ENCODE measurements around the gene SYT13. TPM values are rescaled to one million over a fixed set of nuclear protein-coding genes. Genes with fewer than 3 reads are reported as not detected.

The SYT13 gene
- total RNA-seq, 4 donors from 2014 or later, result 0.19 to 1.3 (median 0.67) TPM; not detected in 1

DNA sequence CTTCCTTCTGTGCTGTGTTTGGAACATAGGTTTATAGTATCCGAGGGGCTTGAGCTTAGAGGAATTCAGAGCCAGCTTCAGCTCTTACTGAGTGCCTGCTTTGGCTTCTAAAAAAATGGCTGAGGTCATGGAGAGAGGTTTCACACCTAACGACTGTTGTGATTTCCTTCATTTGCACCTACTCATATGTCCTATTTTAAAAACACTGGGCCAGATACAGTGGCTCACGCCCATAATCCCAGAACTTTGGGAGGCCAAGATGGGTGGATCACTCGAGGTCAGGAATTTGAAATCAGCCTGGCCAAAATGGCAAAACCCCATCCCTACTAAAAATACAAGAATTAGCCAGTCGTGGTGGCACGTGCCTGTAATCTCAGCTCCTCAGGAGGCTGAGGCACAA lies 38.3 kb upstream of the SYT13 start:
- WGBS, 2 donors (ENCODE audit: low coverage in 1 of 2), result 29 to 45% methylated on average over 1 to 4 of the region's 6 CpGs
- no peak for TF ChIP-seq EP300 (IDR thresholded peaks at IDR 0.05)
- no peak for TF ChIP-seq POLR2AphosphoS5 (IDR thresholded peaks at IDR 0.05)
- H3K27me3 ChIP-seq, result peaks cover 4% of the 10 kb centered on the region
- peaks cover 0 to 16% (median 0%) of the 10 kb centered on the region in 3 donors for H3K4me1 ChIP-seq
- H3K9me3 ChIP-seq, result peaks cover 0 to 9% (median 0%) of the 10 kb centered on the region in 3 donors
- no peak overlapping the region for H3K27ac ChIP-seq
- no peak for ATAC-seq
- H3K4me3 ChIP-seq, result no peak overlapping the region
- no peaks in the 10 kb centered on the region for H3K36me3 ChIP-seq

DNA sequence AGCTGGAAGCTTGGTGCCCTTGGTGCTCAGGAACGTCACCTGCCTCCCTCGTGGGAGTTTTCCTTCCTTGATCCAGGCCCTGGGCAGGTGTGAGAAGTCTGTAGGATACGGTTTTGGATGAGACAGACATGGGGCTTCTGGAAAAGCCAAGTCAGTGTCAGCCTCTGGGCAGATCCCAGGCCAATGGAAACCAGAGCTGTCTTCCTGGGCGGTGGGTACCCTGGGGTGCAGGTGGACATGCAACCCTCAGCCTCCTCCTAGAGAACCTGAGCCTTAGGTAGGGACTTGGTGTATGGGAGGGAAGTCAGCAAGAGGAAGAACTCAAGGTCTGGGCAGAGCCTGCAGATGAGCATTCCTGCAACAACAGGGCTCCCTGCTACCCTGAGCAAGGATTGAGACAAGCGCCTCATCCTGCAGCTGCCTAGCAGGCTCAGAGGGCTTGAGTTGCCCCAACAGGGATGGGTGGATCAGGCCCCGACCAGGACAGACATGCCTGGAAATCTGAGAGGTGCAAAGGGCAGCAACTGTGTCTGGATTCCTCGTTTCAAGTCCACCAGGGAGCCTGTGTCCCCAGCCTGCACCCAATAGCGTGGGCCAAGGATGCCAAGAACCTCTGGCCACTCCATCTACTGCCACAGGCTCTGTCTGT lies 37.6 kb upstream of the SYT13 start:
- no peak for ATAC-seq
- H3K27ac ChIP-seq, result no peak overlapping the region
- no peak overlapping the region for H3K4me3 ChIP-seq
- peaks cover 0 to 9% (median 0%) of the 10 kb centered on the region in 3 donors for H3K9me3 ChIP-seq
- H3K36me3 ChIP-seq, result no peaks in the 10 kb centered on the region
- peaks cover 0 to 16% (median 0%) of the 10 kb centered on the region in 3 donors for H3K4me1 ChIP-seq
- peaks cover 4% of the 10 kb centered on the region for H3K27me3 ChIP-seq
- 83 to 84% methylated on average over 1 to 3 of the region's 8 CpGs for WGBS, 2 donors (ENCODE audit: low coverage in 1 of 2)
- TF ChIP-seq, protein P1, sequence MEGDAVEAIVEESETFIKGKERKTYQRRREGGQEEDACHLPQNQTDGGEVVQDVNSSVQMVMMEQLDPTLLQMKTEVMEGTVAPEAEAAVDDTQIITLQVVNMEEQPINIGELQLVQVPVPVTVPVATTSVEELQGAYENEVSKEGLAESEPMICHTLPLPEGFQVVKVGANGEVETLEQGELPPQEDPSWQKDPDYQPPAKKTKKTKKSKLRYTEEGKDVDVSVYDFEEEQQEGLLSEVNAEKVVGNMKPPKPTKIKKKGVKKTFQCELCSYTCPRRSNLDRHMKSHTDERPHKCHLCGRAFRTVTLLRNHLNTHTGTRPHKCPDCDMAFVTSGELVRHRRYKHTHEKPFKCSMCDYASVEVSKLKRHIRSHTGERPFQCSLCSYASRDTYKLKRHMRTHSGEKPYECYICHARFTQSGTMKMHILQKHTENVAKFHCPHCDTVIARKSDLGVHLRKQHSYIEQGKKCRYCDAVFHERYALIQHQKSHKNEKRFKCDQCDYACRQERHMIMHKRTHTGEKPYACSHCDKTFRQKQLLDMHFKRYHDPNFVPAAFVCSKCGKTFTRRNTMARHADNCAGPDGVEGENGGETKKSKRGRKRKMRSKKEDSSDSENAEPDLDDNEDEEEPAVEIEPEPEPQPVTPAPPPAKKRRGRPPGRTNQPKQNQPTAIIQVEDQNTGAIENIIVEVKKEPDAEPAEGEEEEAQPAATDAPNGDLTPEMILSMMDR (IDR thresholded peaks at IDR 0.05), result no peak
- TF ChIP-seq EP300 (IDR thresholded peaks at IDR 0.05) (no peak), POLR2AphosphoS5 (IDR thresholded peaks at IDR 0.05) (no peak), POLR2A (IDR thresholded peaks at IDR 0.05) (no peak)

DNA sequence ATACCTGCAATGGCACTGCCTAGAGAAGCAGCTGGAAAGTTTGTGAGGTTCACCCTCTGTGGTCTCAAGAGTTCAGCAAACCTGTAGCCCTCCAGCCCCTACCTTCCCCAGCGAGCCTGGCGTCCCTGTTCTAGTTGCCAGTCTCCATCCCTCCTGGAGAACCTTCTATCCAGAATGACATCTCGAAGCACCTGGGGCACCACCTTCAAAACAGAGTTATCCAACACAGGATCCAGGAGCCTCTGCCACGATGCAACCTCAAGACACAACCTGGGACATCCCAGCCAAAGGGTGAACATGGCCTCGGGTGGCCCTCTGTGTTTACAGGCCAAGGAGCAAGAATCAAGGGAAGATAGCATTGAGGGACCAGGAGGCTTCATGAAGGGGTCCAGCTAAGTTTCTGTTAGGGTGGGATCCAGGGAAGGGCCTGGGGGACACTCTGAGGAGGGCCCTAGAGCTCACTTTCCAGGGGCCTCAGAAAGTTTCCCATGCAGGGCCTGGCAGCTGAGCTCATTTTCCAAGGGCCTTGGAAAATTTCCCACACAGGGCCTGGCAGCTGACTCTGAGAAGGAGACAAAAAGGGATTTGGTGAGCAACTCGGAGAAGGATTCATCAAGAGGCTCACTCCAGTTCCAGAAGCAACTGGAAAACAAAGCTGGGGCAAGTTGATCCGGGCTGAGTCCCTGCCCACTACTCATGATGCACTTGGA lies 36.9 kb upstream of the SYT13 start:
- H3K4me3 ChIP-seq, result no peak overlapping the region
- peaks cover 0 to 16% (median 0%) of the 10 kb centered on the region in 3 donors for H3K4me1 ChIP-seq
- H3K27me3 ChIP-seq, result peaks cover 2% of the 10 kb centered on the region
- no peaks in the 10 kb centered on the region for H3K36me3 ChIP-seq
- no peak overlapping the region for H3K27ac ChIP-seq
- TF ChIP-seq POLR2A (IDR thresholded peaks at IDR 0.05) (no peak), POLR2AphosphoS5 (IDR thresholded peaks at IDR 0.05) (no peak), EP300 (IDR thresholded peaks at IDR 0.05) (no peak)
- TF ChIP-seq, protein P1 (IDR thresholded peaks at IDR 0.05), result no peak
- no peak for ATAC-seq
- 0 to 27% methylated on average over 1 to 2 of the region's 7 CpGs for WGBS, 2 donors (ENCODE audit: low coverage in 1 of 2)
- H3K9me3 ChIP-seq, result peaks cover 0 to 9% (median 0%) of the 10 kb centered on the region in 3 donors

DNA sequence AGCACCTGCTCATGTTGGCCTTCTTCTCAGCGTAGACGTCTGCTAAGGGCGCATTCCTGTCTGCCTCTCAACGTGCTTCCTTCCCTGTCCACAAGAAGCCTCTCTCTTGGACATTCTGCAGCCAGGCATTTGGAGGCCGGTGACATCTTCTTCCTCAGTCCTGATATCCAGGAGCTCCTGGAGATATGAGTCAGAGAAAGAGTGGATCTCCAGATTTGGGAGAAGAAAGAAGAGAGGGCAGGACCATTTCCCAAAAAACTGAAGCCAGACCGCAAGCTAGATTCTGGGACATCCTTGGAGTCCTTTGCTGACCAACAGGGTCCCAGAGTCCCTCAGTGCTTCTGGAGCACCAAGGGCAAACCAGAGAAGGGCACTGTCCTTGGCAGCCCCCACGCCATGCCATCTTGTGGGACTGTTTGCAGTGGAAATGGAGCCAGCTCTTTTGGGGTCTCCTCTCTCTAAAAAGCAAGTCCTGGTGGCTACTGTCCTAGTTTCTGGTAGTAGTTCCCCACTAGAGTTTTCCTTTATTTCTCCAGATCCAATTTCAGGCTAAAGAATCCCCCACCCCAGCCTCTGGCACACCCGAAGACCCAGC lies 36.1 kb upstream of the SYT13 start:
- WGBS, 2 donors (ENCODE audit: low coverage in 1 of 2), result 68 to 85% methylated on average over 5 to 8 of the region's 8 CpGs
- Histone ChIP-seq H3K9me3 (peaks cover 0 to 4% (median 0%) of the 10 kb centered on the region in 3 donors), H3K4me1 (peaks cover 0 to 16% (median 0%) of the 10 kb centered on the region in 3 donors), H3K27me3 (no peaks in the 10 kb centered on the region), H3K36me3 (no peaks in the 10 kb centered on the region), H3K27ac (no peak overlapping the region), H3K4me3 (no peak overlapping the region)
- TF ChIP-seq POLR2A (IDR thresholded peaks at IDR 0.05) (no peak), EP300 (IDR thresholded peaks at IDR 0.05) (no peak), POLR2AphosphoS5 (IDR thresholded peaks at IDR 0.05) (no peak)
- TF ChIP-seq, protein P1 (IDR thresholded peaks at IDR 0.05), result no peak
- ATAC-seq, result no peak

DNA sequence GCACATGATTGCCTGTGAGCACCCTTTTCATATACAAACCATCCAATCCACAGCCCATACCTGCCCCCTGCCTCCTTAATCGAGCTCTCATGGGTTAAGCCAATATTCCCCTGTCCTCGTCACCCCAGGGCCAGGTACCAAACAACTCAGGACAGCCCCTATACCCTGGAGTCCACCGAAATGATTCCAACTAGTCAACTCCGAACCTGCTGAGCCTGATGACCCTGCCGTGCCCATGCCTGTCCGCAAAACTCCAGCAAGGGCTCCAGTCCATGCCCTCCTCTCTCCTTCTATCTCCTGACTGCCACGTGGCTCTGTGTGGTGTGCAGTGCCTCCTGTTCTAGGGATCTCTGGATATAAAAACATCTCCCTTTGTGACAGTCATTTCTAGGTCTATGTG lies 35.5 kb upstream of the SYT13 start:
- Histone ChIP-seq H3K36me3 (no peaks in the 10 kb centered on the region), H3K27ac (no peak overlapping the region), H3K9me3 (no peaks in the 10 kb centered on the region), H3K4me3 (no peak overlapping the region), H3K4me1 (peaks cover 0 to 16% (median 0%) of the 10 kb centered on the region in 3 donors), H3K27me3 (no peaks in the 10 kb centered on the region)
- ATAC-seq, result no peak
- WGBS, 2 donors (ENCODE audit: low coverage in 1 of 2), result 98 to 100% methylated on average over 3 to 6 of the region's 7 CpGs
- TF ChIP-seq POLR2A (IDR thresholded peaks at IDR 0.05) (no peak), EP300 (IDR thresholded peaks at IDR 0.05) (no peak), POLR2AphosphoS5 (IDR thresholded peaks at IDR 0.05) (no peak)
- TF ChIP-seq, protein P1 (IDR thresholded peaks at IDR 0.05), result no peak

All from gastroesophageal sphincter (tissue), 4 donors.